Nephron progenitor cell (in vitro differentiated cells): ENCODE results near the gene XKR3.
"Not testable (repeated sequence)": the region's sequence is repeated elsewhere in the genome, so short reads cannot be mapped to it uniquely, and the experiment has no call there.

Experiments used
- DNase-seq: peaks from one replicate; pipeline ENCODE4 v3.0.0; 2021
- H3K27ac Mint-ChIP-seq: 2 replicates; pipeline ENCODE4 v1.8.0; 2021; ENCODE audit warnings: mild to moderate bottlenecking, moderate library complexity, mixed read lengths
- H3K27me3 Mint-ChIP-seq: 2 replicates; pipeline ENCODE4 v1.8.0; 2021; ENCODE audit warnings: mild to moderate bottlenecking, low read depth, mixed read lengths; ENCODE audit not compliant: poor library complexity
- H3K36me3 Mint-ChIP-seq: 2 replicates; pipeline ENCODE4 v1.8.0; 2021; ENCODE audit warnings: low read depth, mixed read lengths
- H3K4me1 Mint-ChIP-seq: 2 replicates; pipeline ENCODE4 v1.8.0; 2021; ENCODE audit warnings: mixed read lengths
- H3K4me3 Mint-ChIP-seq: 2 replicates; pipeline ENCODE4 v1.8.0; 2021; ENCODE audit warnings: mild to moderate bottlenecking, moderate library complexity, mixed read lengths
- H3K9me3 Mint-ChIP-seq: 2 replicates; pipeline ENCODE4 v1.8.0; 2021; ENCODE audit warnings: mild to moderate bottlenecking, moderate library complexity, mixed read lengths
- TF ChIP-seq, protein P1 (sequence below): fragments of 200-600 bp; sonication (generic); IDR thresholded peaks from 2 replicates; pipeline ENCODE4 v1.5.0; 2021; ENCODE audit warnings: antibody characterized with exemption

The XKR3 gene

DNA sequence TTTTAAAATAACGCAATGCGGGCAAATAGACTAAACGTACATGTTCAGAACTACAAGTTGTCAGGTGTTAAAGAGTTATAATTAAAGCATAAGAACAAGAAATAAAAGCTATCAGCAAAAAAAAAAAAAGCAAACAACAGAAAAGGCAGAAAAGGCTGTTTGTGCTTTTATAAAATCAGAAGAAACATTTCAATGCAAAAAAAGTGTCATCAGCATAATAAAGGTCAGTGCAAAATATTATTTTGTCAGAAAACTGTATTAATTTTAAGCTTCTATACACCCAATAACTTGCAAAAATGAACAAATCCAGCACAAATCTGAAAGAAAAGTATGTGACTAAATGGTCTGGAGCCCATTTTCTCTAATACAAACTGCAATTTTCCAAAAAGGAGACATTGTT is 23.6 kb downstream of the XKR3 start:
- Mint-ChIP-seq H3K9me3 (peaks cover 75% of the 10 kb centered on the region), H3K36me3 (no peaks in the 10 kb centered on the region), H3K27ac (no peak overlapping the region), H3K4me3 (no peak overlapping the region), H3K27me3 (peaks cover 3% of the 10 kb centered on the region), H3K4me1 (no peaks in the 10 kb centered on the region)
- TF ChIP-seq, protein P1, sequence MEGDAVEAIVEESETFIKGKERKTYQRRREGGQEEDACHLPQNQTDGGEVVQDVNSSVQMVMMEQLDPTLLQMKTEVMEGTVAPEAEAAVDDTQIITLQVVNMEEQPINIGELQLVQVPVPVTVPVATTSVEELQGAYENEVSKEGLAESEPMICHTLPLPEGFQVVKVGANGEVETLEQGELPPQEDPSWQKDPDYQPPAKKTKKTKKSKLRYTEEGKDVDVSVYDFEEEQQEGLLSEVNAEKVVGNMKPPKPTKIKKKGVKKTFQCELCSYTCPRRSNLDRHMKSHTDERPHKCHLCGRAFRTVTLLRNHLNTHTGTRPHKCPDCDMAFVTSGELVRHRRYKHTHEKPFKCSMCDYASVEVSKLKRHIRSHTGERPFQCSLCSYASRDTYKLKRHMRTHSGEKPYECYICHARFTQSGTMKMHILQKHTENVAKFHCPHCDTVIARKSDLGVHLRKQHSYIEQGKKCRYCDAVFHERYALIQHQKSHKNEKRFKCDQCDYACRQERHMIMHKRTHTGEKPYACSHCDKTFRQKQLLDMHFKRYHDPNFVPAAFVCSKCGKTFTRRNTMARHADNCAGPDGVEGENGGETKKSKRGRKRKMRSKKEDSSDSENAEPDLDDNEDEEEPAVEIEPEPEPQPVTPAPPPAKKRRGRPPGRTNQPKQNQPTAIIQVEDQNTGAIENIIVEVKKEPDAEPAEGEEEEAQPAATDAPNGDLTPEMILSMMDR, result no peak
- DNase-seq, result no peak

DNA sequence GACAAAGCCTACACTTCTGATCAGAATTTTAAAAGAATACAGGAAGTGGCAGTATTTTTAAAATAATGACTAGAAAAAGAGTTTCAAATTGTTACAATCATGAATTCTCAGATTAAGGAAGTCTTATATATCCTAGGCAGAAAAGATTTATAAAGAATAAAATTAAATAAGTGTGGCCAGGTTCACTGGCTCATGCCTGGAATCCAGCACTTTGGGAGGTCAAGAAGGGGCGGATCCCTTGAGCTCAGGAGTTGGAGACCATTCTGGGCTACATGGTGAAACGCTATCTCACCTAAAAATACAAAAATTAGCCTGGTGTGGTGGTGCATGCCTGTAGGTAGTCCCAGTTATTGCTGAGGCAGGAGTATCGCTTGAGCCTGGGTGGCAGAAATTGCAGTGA is 24.1 kb downstream of the XKR3 start:
- TF ChIP-seq, protein P1, result no peak
- Mint-ChIP-seq H3K27me3 (peaks cover 3% of the 10 kb centered on the region), H3K4me1 (no peaks in the 10 kb centered on the region)

DNA sequence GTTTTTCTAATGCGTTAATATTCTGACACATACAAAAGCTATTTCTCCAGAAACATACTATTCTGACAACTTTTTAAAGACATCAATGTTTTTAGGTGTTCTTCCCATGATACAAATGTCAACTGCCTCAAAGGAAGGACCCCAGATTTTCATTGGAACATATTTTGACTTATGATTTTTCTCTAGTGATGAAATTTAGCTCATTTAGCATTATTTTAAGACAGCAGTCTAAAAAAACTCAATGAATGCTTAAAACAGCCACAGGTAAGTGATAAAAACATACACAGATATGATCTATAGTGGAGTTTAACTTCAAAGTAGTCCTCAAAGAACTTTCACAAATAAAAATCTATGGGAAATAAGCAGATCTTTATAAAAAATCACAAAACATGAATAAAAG is 24.9 kb downstream of the XKR3 start:
- no peak overlapping the region for H3K4me3 Mint-ChIP-seq
- no peaks in the 10 kb centered on the region for H3K27me3 Mint-ChIP-seq
- TF ChIP-seq, protein P1, result no peak
- no peak for DNase-seq
- H3K36me3 Mint-ChIP-seq, result no peaks in the 10 kb centered on the region
- H3K4me1 Mint-ChIP-seq, result no peaks in the 10 kb centered on the region
- H3K27ac Mint-ChIP-seq, result no peak overlapping the region
- peaks cover 78% of the 10 kb centered on the region for H3K9me3 Mint-ChIP-seq

More for the DNA sequence above, 24.1 kb downstream of the XKR3 start:
- H3K9me3 Mint-ChIP-seq, result peaks cover 79% of the 10 kb centered on the region
- H3K27ac Mint-ChIP-seq, result no peak overlapping the region
- DNase-seq, result no peak
- no peaks in the 10 kb centered on the region for H3K36me3 Mint-ChIP-seq
- H3K4me3 Mint-ChIP-seq, result no peak overlapping the region

DNA sequence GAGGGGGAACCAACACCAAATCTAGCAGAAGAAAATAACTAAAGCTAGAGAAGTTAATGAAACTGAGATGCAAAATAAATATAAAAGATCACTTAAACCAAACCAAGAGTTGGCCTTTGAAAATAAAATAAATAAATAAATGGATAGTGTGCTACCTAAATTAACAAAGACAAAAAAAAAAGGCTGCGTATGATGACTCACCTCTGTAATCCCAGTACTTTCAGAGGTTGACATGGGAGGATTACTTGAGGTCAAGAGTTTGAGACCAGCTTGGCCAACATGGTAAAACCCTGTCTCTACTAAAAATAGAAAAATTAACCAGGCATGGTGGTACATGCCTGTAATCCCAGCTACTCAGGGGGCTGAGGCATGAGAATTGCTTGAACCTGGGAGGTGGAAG is 29.7 kb downstream of the XKR3 start:
- DNase-seq, H3K4me1 Mint-ChIP-seq, H3K4me3 Mint-ChIP-seq, H3K27me3 Mint-ChIP-seq, H3K36me3 Mint-ChIP-seq, H3K27ac Mint-ChIP-seq: not testable (repeated sequence)
- H3K9me3 Mint-ChIP-seq, result peaks cover 91% of the 10 kb centered on the region

DNA sequence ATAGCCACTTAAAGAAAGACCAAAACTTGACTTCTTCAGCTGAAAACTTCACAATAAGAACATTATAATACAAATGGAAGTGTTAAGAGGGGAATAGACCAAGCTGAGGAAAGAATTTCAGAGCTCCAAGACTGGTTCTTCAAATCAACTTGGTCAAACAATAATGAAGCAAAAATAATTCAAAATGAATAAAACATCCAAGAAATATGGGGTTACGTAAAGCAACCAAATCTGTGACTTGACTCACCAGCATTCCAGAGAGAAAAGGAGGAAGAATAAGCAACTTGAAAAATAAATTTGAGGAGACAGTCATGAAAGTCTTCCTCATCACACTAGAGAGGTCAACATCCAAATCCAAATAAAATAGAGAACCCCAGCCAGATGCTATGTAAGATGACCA is 31.4 kb downstream of the XKR3 start:
- no peaks in the 10 kb centered on the region for H3K27me3 Mint-ChIP-seq
- no peak overlapping the region for H3K4me3 Mint-ChIP-seq
- TF ChIP-seq, protein P1, result no peak
- H3K4me1 Mint-ChIP-seq, result no peaks in the 10 kb centered on the region
- no peaks in the 10 kb centered on the region for H3K36me3 Mint-ChIP-seq
- H3K9me3 Mint-ChIP-seq, result peaks cover 88% of the 10 kb centered on the region
- no peak for DNase-seq
- no peak overlapping the region for H3K27ac Mint-ChIP-seq

DNA sequence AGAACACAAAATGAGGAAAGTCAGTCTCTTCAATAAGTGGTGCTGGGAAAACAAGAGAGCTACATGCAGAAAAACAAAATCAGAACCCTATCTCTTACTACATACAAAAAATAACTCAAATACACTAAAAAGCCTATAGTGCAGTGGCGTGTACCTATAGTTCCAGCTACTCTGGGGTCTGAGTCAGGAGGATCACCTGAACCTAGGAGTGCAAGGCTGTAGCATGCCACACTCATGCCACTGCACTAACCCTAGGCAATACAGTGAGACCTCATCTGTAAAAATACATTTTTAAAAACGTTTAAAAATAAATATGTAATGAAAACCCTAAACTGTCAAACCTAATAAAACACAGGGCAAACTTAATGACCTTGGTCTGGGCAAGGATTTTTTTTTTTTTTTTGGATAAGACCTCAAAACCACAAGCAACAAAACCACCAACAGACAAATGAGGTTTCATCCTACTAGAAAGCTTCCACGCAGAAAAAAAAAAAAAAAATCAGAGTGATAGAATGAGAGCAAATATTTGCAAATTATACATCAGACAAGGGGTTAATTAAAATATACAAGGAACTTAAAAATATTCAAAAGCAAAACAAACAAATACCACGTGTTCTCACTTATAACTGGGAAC is 35.2 kb downstream of the XKR3 start:
- Mint-ChIP-seq H3K4me1 (no peaks in the 10 kb centered on the region), H3K27me3 (no peaks in the 10 kb centered on the region), H3K9me3 (peaks cover 91% of the 10 kb centered on the region), H3K27ac (no peak overlapping the region), H3K36me3 (no peaks in the 10 kb centered on the region), H3K4me3 (no peak overlapping the region)
- TF ChIP-seq, protein P1, result no peak
- no peak for DNase-seq
